Immature natural killer cell (primary cell): Measurements from ENCODE around the gene TBC1D4. TPM values are rescaled to one million over a fixed set of nuclear protein-coding genes. Genes with fewer than 3 reads are reported as not detected.
A peak's percentile ranks its signal among the peaks of the same experiment; 100 is the strongest.

ENCODE experiments used
- DNase-seq, 3 donors: peaks; one replicate each; pipeline ENCODE4 v3.0.0; 2022; ENCODE audit warnings: mixed read lengths in 1 of 3
- H3K27ac Mint-ChIP-seq, 6 donors: one replicate each; pipeline ENCODE4 v1.8.0; 2020; ENCODE audit warnings: mixed read lengths in 6 of 6, mild to moderate bottlenecking in 5 of 6, inconsistent platforms in 4 of 6, moderate library complexity in 3 of 6
- H3K27me3 Mint-ChIP-seq, 3 donors: one replicate each; pipeline ENCODE4 v1.8.0; 2020 to 2021; ENCODE audit warnings: low read depth in 3 of 3, mild to moderate bottlenecking in 3 of 3, mixed read lengths in 3 of 3, moderate library complexity in 3 of 3, inconsistent platforms in 1 of 3
- H3K36me3 Mint-ChIP-seq, 3 donors: one replicate each; pipeline ENCODE4 v1.8.0; 2020; ENCODE audit warnings: mixed read lengths in 3 of 3, inconsistent platforms in 2 of 3, mild to moderate bottlenecking in 2 of 3
- H3K4me1 Mint-ChIP-seq, 2 donors: one replicate each; pipeline ENCODE4 v1.8.0; 2020; ENCODE audit warnings: inconsistent platforms in 2 of 2, mild to moderate bottlenecking in 2 of 2, mixed read lengths in 2 of 2, moderate library complexity in 1 of 2
- H3K4me3 Mint-ChIP-seq, 5 donors: one replicate each; pipeline ENCODE4 v1.8.0; 2020; ENCODE audit warnings: mild to moderate bottlenecking in 5 of 5, mixed read lengths in 5 of 5, inconsistent platforms in 3 of 5, moderate library complexity in 3 of 5
- H3K9me3 Mint-ChIP-seq, 6 donors: one replicate each; pipeline ENCODE4 v1.8.0; 2020; ENCODE audit warnings: mild to moderate bottlenecking in 6 of 6, mixed read lengths in 6 of 6, inconsistent platforms in 4 of 6, moderate library complexity in 3 of 6
- polyA plus RNA-seq, 3 donors: library from polyadenylated mRNA; unstranded; fragments of 300-500 nt; fragmentation: Illumina TruSeq; gene quantifications; one replicate each; pipeline ENCODE4 v1.2.3, GENCODE V29; 2021

The TBC1D4 gene
- polyA plus RNA-seq, 3 donors from 2014 or later = 0.86 to 1.5 (median 1.2) TPM

DNA sequence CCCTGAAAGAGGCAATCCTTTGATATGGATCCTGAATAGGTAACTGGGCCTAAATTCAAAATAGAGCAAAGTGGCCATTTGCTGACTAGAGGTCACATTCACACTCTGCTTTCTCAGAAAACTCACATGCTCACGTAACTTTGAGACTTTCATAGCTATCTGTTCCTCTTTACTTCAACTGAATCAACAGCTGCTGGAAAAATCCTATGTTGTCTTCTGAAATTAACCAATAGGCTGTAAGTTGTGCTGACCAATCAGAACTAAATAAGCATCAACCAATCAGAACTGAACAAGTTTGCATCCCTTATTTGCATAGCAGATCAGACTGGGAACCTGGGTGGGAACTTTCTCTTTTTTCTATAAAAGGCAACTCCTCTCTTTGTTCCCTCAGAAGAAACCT is 24.0 kb upstream of the TBC1D4 start:
- peaks cover 0 to 3% of the 10 kb centered on the region in 2 donors for H3K4me1 Mint-ChIP-seq
- peaks cover 0 to 2% (median 0%) of the 10 kb centered on the region in 3 donors for H3K27me3 Mint-ChIP-seq
- no peak overlapping the region for H3K27ac Mint-ChIP-seq
- no peak for DNase-seq
- no peak overlapping the region for H3K4me3 Mint-ChIP-seq
- H3K36me3 Mint-ChIP-seq = no peaks in the 10 kb centered on the region
- H3K9me3 Mint-ChIP-seq = no peaks in the 10 kb centered on the region

DNA sequence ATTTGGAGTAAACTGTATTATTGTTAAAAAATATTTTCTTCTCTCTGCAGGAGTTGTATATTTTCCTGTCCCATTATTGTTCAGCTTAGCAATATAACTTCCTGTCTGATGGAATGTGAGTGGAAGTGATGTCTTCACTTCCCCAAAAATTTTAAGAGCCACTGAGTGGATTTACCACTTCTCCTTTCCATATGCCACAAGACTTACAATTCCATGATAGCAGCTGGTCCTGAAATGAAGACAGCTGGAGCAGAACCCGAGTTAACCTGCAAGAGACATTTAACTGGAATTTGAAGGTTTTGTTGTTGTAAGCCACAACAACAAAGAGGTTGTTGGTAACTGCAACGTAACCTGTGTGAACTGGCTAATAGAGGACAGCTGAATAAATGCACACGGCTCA is 23.4 kb upstream of the TBC1D4 start:
- no peak for DNase-seq
- peaks cover 0 to 2% (median 0%) of the 10 kb centered on the region in 3 donors for H3K27me3 Mint-ChIP-seq
- no peak overlapping the region for H3K27ac Mint-ChIP-seq
- H3K4me1 Mint-ChIP-seq = no peaks in the 10 kb centered on the region
- H3K9me3 Mint-ChIP-seq = no peaks in the 10 kb centered on the region
- no peaks in the 10 kb centered on the region for H3K36me3 Mint-ChIP-seq
- no peak overlapping the region for H3K4me3 Mint-ChIP-seq

GRCh38 chr13:75495938-75496337 is 14.0 kb upstream of the TBC1D4 start:
- H3K27ac Mint-ChIP-seq = no peak overlapping the region
- H3K4me1 Mint-ChIP-seq = peaks cover 0 to 2% of the 10 kb centered on the region in 2 donors
- no peak overlapping the region for H3K4me3 Mint-ChIP-seq
- no peaks in the 10 kb centered on the region for H3K36me3 Mint-ChIP-seq
- peaks cover 1 to 4% (median 3%) of the 10 kb centered on the region in 3 donors for H3K27me3 Mint-ChIP-seq
- H3K9me3 Mint-ChIP-seq = no peaks in the 10 kb centered on the region
- no peak for DNase-seq

GRCh38 chr13:75494491-75494890 is 12.5 kb upstream of the TBC1D4 start:
- Mint-ChIP-seq H3K27me3 (peaks cover 4 to 5% (median 4%) of the 10 kb centered on the region in 3 donors), H3K4me1 (peaks cover 12 to 17% of the 10 kb centered on the region in 2 donors), H3K4me3 (no peak overlapping the region), H3K9me3 (no peaks in the 10 kb centered on the region), H3K27ac (no peak overlapping the region), H3K36me3 (no peaks in the 10 kb centered on the region)
- DNase-seq = no peak

GRCh38 chr13:75493156-75493555 is 11.2 kb upstream of the TBC1D4 start:
- Mint-ChIP-seq H3K4me3 (no peak overlapping the region), H3K27me3 (peaks cover 0 to 6% (median 3%) of the 10 kb centered on the region in 3 donors), H3K27ac (no peak overlapping the region), H3K9me3 (no peaks in the 10 kb centered on the region), H3K4me1 (peaks cover 18 to 22% of the 10 kb centered on the region in 2 donors), H3K36me3 (no peaks in the 10 kb centered on the region)
- no peak for DNase-seq

DNA sequence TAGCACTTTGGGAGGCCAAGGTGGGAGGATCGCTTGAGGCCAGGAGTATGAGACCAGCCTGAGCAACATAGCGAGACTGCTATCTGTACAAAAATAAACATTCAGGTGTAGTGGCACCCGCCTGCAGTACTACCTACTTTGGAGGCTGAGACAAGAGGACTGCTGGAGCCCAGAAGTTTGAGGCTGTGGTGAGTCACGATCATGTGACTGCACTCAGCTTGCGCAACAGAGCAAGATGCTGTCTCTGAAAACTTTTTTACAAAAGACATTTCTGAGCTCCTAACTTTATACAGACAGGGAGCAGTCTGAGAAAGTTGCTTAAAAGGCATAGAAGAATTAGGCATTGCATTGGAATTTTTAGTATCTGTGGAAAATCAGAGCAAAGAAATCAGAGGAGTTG is 10.4 kb upstream of the TBC1D4 start:
- Mint-ChIP-seq H3K4me3 (no peak overlapping the region), H3K36me3 (no peaks in the 10 kb centered on the region), H3K27ac (no peak overlapping the region), H3K9me3 (no peaks in the 10 kb centered on the region), H3K27me3 (peaks cover 2 to 6% (median 3%) of the 10 kb centered on the region in 3 donors), H3K4me1 (peaks cover 19 to 28% of the 10 kb centered on the region in 2 donors)
- no peak for DNase-seq

GRCh38 chr13:75491376-75491775 is 9.4 kb upstream of the TBC1D4 start:
- peaks cover 27 to 38% of the 10 kb centered on the region in 2 donors for H3K4me1 Mint-ChIP-seq
- DNase-seq = no peak
- H3K36me3 Mint-ChIP-seq = no peaks in the 10 kb centered on the region
- H3K27ac Mint-ChIP-seq = no peak overlapping the region
- no peak overlapping the region for H3K4me3 Mint-ChIP-seq
- peaks cover 2 to 6% (median 2%) of the 10 kb centered on the region in 3 donors for H3K27me3 Mint-ChIP-seq
- no peaks in the 10 kb centered on the region for H3K9me3 Mint-ChIP-seq

DNA sequence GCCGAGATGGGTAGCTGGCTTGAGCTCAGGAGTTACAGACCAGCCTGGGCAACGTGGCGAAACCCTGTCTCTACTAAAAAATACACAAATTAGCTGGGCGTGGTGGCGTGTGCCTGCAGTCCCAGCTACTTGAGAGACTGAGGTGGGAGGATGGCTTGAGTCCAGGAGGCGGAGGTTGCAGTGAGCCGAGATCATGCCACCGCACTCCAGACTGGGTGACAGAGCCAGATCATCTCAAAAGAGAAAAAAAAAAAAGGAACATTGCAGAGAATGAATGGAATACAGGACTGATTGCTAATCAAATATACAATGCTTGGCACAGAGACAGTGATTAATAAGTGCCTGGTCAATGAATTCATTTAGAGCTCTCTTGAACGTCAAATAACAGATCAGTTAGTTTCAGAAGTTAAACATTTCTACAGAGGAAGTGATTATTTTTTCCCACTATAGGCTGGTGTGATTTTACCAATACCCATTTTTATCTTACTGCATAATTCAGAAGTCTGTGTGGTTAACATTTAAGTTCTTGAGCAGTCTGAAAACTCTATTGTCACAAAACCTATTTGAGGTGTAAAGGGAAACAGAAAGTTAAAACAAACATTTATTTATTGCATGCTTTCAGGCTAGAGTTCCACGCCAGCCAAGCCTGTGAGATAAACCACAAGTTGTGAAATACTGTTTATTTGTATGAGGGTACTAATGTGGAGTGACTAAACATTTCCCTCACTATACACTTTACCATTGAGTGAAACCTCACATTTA is 7.7 kb upstream of the TBC1D4 start:
- Mint-ChIP-seq H3K27me3 (peaks cover 2 to 7% (median 2%) of the 10 kb centered on the region in 3 donors), H3K27ac (peak overlapping the region; percentile 11 to 85 (median 82)), H3K4me1 (peaks cover 33 to 54% of the 10 kb centered on the region in 2 donors), H3K36me3 (no peaks in the 10 kb centered on the region), H3K9me3 (no peaks in the 10 kb centered on the region), H3K4me3 (peak overlapping the region; percentile 73 to 85 (median 76))
- peak; percentile 51 to 58 (median 56) for DNase-seq

GRCh38 chr13:75486146-75487062 is 4.4 kb upstream of the TBC1D4 start:
- H3K9me3 Mint-ChIP-seq = peaks cover 0 to 4% (median 0%) of the 10 kb centered on the region in 6 donors
- peaks cover 38 to 64% of the 10 kb centered on the region in 2 donors for H3K4me1 Mint-ChIP-seq
- peak overlapping the region in 3 of 5 donors; percentile 3 to 47 (median 42) for H3K4me3 Mint-ChIP-seq
- H3K36me3 Mint-ChIP-seq = no peaks in the 10 kb centered on the region
- H3K27ac Mint-ChIP-seq = peak overlapping the region in 1 of 6 donors; percentile 16
- peaks cover 2 to 13% (median 7%) of the 10 kb centered on the region in 3 donors for H3K27me3 Mint-ChIP-seq
- peak in 1 of 3 donors; percentile 4 for DNase-seq

- no peak for DNase-seq
- Mint-ChIP-seq H3K27ac (no peak overlapping the region), H3K4me3 (peak overlapping the region in 2 of 5 donors; percentile 13 to 47), H3K4me1 (peaks cover 39 to 64% of the 10 kb centered on the region in 2 donors), H3K36me3 (no peaks in the 10 kb centered on the region), H3K9me3 (peaks cover 0 to 4% (median 0%) of the 10 kb centered on the region in 6 donors), H3K27me3 (peaks cover 0 to 18% (median 15%) of the 10 kb centered on the region in 3 donors)
These were observed 3.5 kb upstream of the TBC1D4 start for GRCh38 chr13:75485286-75486062.

DNA sequence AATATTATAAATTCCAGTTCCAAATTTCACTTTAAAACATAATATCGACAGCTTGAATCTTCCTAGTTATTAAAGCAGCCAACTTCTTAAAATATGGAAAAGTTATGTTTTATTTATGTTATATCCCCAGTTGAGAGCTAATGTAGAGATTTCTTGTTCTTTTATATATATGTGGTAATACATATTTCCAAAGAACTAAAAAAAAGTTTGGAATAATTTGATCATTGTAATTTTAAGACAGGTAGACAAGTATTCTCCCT is 781 bp upstream of the TBC1D4 start:
- H3K4me1 Mint-ChIP-seq = peaks cover 26 to 50% of the 10 kb centered on the region in 2 donors
- no peak for DNase-seq
- peak overlapping the region in 3 of 6 donors; percentile 7 to 80 (median 56) for H3K27ac Mint-ChIP-seq
- peak overlapping the region; percentile 93 to 99 (median 98) for H3K4me3 Mint-ChIP-seq
- H3K36me3 Mint-ChIP-seq = no peaks in the 10 kb centered on the region
- peaks cover 0 to 23% (median 17%) of the 10 kb centered on the region in 3 donors for H3K27me3 Mint-ChIP-seq
- peaks cover 0 to 4% (median 0%) of the 10 kb centered on the region in 6 donors for H3K9me3 Mint-ChIP-seq

DNA sequence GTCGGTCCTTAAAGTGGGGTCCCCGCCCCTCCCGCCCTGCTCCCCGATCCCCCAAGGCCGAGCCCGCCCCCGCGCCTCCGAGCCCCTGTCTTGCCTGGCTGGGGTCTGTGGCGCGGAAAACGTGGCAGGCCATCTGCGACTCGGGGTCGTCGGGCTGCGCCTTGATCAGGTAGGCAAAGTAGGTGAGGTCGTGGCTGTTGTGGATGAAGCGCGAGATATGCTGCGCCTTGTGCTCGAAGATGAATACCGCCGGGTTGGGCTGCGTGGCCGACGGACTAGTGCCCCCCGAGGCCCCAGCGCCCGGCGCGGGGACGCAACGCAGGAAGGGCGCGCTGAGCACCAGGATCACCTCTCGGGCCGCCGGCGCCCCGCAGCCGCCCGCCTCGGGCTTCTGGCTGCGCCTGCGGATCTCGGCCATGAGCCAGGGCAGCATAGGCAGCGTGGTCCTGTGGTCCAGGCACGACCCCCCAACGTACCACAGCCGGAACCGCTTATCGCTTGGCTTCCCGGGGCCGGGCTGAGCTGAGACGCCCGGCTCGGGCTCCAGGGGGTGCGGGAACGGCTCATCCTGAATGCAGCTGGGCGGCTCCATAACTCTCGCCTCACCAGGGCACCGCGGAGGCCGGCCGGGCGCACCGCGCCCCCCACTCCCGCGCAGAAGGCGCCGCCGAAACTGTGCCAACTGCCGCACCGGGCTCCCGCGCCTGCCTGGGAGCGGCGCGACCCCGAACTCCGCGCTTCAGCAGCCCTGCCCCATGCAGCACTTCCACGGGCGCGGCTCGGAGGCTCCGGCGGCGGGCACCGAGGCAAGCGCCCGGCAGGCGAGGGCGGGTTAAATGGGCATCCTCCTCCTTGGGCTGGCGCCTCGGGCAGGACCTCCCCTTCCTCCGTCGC is 546 bp downstream of the TBC1D4 start:
- DNase-seq = peak; percentile 14 to 26 (median 22)
- no peak overlapping the region for H3K27ac Mint-ChIP-seq
- H3K27me3 Mint-ChIP-seq = peaks cover 0 to 23% (median 17%) of the 10 kb centered on the region in 3 donors
- H3K9me3 Mint-ChIP-seq = peaks cover 0 to 4% (median 0%) of the 10 kb centered on the region in 6 donors
- peaks cover 17 to 37% of the 10 kb centered on the region in 2 donors for H3K4me1 Mint-ChIP-seq
- peak overlapping the region; percentile 83 to 98 (median 84) for H3K4me3 Mint-ChIP-seq
- no peaks in the 10 kb centered on the region for H3K36me3 Mint-ChIP-seq
